Left lung (tissue), 10 donors: Measurements from ENCODE around the gene OVCH1. TPM values are rescaled to one million over a fixed set of nuclear protein-coding genes. Genes with fewer than 3 reads are reported as not detected.

Source experiments
- ATAC-seq: fragments of 200-7000 bp; cut with Tn5 transposase; one replicate; pipeline ENCODE4 v1.9.1; 2020; ENCODE audit warnings: moderate library complexity
- DNase-seq, 4 donors: peaks; one replicate each; pipeline ENCODE4 v3.0.0-alpha.2; 2013 to 2020
- H3K27ac ChIP-seq, 2 donors: fragments of 200-600 bp; sonication (generic) in 1 of 2; one replicate each; pipeline versions ENCODE4 v1.5.0 to v1.8.0; 2020 to 2021
- H3K27me3 ChIP-seq, 2 donors: fragments of 200-600 bp; sonication (generic) in 1 of 2; one replicate each; pipeline versions ENCODE4 v1.5.0 to v1.8.0; 2020 to 2021
- H3K36me3 ChIP-seq, 2 donors: fragments of 200-600 bp; sonication (generic) in 1 of 2; one replicate each; pipeline versions ENCODE4 v1.5.0 to v1.8.0; 2020 to 2021
- H3K4me1 ChIP-seq, 2 donors: fragments of 200-600 bp; one replicate each; pipeline ENCODE4 v1.8.0; 2021
- H3K4me3 ChIP-seq, 2 donors: fragments of 200-600 bp; sonication (generic) in 1 of 2; one replicate each; pipeline versions ENCODE4 v1.5.0 to v1.8.0; 2020 to 2021; ENCODE audit warnings: mild to moderate bottlenecking in 1 of 2
- H3K9me3 ChIP-seq, 2 donors: fragments of 200-600 bp; sonication (generic) in 1 of 2; one replicate each; pipeline versions ENCODE4 v1.5.0 to v1.8.0; 2020 to 2021
- CTCF ChIP-seq, 2 donors: fragments of 200-600 bp; sonication (generic) in 1 of 2; IDR thresholded peaks; one replicate each; pipeline versions ENCODE4 v1.5.0 to v1.8.0; 2021; ENCODE audit warnings: antibody characterized with exemption in 2 of 2
- intact Hi-C, 2 donors: fragments of 100-400 bp; cut with DNase I; formaldehyde crosslinking; loops; one replicate each; pipeline versions ENCODE4 v1.11.2 to v1.14.2; 2022
- polyA plus RNA-seq, 6 donors: library from polyadenylated mRNA; unstranded; fragments of 120-200 nt; gene quantifications; one replicate each; pipeline ENCODE4 v1.2.1, GENCODE V29; 2013; ENCODE audit not compliant: insufficient read length in 6 of 6
- total RNA-seq, 2 donors: library from RNA; stranded (reverse); fragmentation: NEBNext Ultra II Directional; extraction: Animal tissue kit (Norgen Biotek cat#: 25700); gene quantifications; one replicate each; pipeline ENCODE4 v1.2.1, GENCODE V29; 2021
- donor health status: DM: no; HTN: yes; CAD: no.
- donor health status: DM: no; HTN: no; CAD: no.

Gene OVCH1
- total and polyA plus RNA-seq, 8 donors = 0.04 to 0.89 (median 0.20) TPM; not detected in 5

GRCh38 chr12:29505122-29505521 is 7.6 kb upstream of the OVCH1 start:
- H3K4me1 ChIP-seq = no peaks in the 10 kb centered on the region
- H3K36me3 ChIP-seq = no peaks in the 10 kb centered on the region
- H3K4me3 ChIP-seq = no peak overlapping the region
- H3K27me3 ChIP-seq = no peaks in the 10 kb centered on the region
- TF ChIP-seq CTCF (IDR thresholded peaks at IDR 0.05) = no peak
- H3K27ac ChIP-seq = no peak overlapping the region
- no peak for DNase-seq
- no peak for ATAC-seq
- H3K9me3 ChIP-seq = no peaks in the 10 kb centered on the region
- intact Hi-C loops = no loop called here

DNA sequence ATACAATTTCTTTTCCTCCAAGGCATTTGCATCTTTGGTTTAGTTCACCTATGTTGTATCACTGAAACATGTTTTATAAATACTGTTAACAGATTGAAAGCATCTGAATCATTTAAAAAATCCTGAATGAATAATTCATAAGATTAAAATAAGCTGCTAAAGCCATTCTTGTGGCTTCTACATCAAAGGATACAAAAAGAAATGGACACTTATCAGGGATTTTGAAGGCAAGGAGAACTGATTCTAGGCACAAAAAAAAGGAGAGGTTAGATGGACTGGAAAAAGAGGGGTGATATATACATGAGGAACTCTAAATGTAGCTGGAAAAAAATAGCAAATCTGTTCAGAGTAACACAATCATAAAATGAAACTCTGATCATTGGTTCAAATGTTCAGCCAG is 5.8 kb upstream of the OVCH1 start:
- intact Hi-C loops = no loop called here
- no peak for TF ChIP-seq CTCF (IDR thresholded peaks at IDR 0.05)
- ATAC-seq = no peak

GRCh38 chr12:29499235-29499634 is 1.7 kb upstream of the OVCH1 start:
- no peak for TF ChIP-seq CTCF (IDR thresholded peaks at IDR 0.05)

More for the DNA sequence above, 5.8 kb upstream of the OVCH1 start:
- no peaks in the 10 kb centered on the region for H3K27me3 ChIP-seq
- no peak overlapping the region for H3K27ac ChIP-seq
- H3K4me3 ChIP-seq = no peak overlapping the region
- no peaks in the 10 kb centered on the region for H3K9me3 ChIP-seq
- no peaks in the 10 kb centered on the region for H3K36me3 ChIP-seq
- no peaks in the 10 kb centered on the region for H3K4me1 ChIP-seq
- no peak for DNase-seq

DNA sequence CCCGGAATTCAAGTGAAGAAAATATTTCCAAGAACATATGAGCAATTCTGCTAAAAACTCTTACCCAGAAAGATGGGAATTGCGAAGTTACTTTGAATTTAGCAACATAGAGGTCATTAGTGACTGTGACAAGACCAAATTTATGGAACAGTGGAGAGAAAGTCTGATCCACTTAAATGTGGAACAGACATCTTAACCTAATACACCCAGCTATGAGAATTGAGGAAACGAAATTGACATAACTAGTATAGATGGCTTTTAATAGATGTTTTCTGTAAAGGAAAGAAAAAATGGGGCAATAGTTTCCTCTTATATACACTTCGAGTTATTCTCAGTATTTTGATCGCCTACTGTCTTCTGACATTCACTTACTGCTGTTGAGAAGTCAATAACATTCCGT is 4.6 kb downstream of the OVCH1 start:
- Histone ChIP-seq H3K4me1 (no peaks in the 10 kb centered on the region), H3K27me3 (no peaks in the 10 kb centered on the region), H3K4me3 (no peak overlapping the region), H3K27ac (no peak overlapping the region), H3K36me3 (no peaks in the 10 kb centered on the region), H3K9me3 (no peaks in the 10 kb centered on the region)
- DNase-seq (no peak), ATAC-seq (no peak)
- intact Hi-C loops = no loop called here
- TF ChIP-seq CTCF (IDR thresholded peaks at IDR 0.05) = no peak

More at GRCh38 chr12:29499235-29499634, 1.7 kb upstream of the OVCH1 start:
- no peaks in the 10 kb centered on the region for H3K27me3 ChIP-seq
- H3K36me3 ChIP-seq = no peaks in the 10 kb centered on the region
- no peak overlapping the region for H3K4me3 ChIP-seq
- H3K27ac ChIP-seq = no peak overlapping the region
- H3K4me1 ChIP-seq = no peaks in the 10 kb centered on the region
- H3K9me3 ChIP-seq = no peaks in the 10 kb centered on the region
- intact Hi-C loops = no loop called here
- DNase-seq (no peak), ATAC-seq (no peak)

DNA sequence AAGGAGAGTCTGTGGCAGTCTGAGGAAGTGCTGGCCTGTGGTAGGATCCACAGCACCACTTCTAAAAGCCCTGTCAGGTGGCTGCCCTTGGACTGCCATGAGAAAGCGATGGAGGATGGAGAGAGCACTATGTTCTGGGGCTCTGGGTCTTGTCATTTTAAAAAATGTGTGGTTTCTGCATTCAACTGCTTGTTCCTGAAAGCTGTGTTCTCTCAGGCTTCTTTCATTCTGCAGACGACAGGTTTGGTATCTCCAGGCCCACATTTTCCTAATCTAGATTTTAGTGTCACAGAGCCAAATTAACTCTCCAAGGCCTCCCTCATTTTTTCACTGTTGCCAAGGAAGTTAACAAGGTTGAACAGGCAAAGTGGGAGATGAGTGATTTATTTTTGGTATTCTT is 10.5 kb downstream of the OVCH1 start:
- H3K9me3 ChIP-seq = no peaks in the 10 kb centered on the region
- no peak overlapping the region for H3K4me3 ChIP-seq
- H3K27me3 ChIP-seq = no peaks in the 10 kb centered on the region
- TF ChIP-seq CTCF (IDR thresholded peaks at IDR 0.05) = no peak
- intact Hi-C loops = no loop called here
- ATAC-seq = no peak
- DNase-seq = no peak
- no peaks in the 10 kb centered on the region for H3K4me1 ChIP-seq
- H3K36me3 ChIP-seq = no peaks in the 10 kb centered on the region
- H3K27ac ChIP-seq = no peak overlapping the region
